NCI-H69 (cell line): Measurements from ENCODE around the gene NTRK2.
A peak's percentile ranks its signal among the peaks of the same experiment; 100 is the strongest.

Source experiments
- DNase-seq: peaks from one replicate; lab custom pipeline; 2025; lab: John Stamatoyannopoulos, UW

NTRK2 gene

GRCh38 chr9:84939774-84940173 is 270.2 kb downstream of the NTRK2 start:
- no peak for DNase-seq

GRCh38 chr9:84940294-84940693 is 270.8 kb downstream of the NTRK2 start:
- DNase-seq: no peak

GRCh38 chr9:84941792-84942191 is 272.3 kb downstream of the NTRK2 start:
- peak; percentile 77 for DNase-seq

- no peak for DNase-seq
Measured at GRCh38 chr9:84943482-84944050, 274.0 kb downstream of the NTRK2 start.

GRCh38 chr9:84945878-84946538 is 276.5 kb downstream of the NTRK2 start:
- DNase-seq: peak; percentile 78

- DNase-seq: peak; percentile 39
Measured at GRCh38 chr9:84947412-84947972, 278.0 kb downstream of the NTRK2 start.

GRCh38 chr9:84949258-84949657 is 279.7 kb downstream of the NTRK2 start:
- DNase-seq: no peak

- no peak for DNase-seq
Measured at GRCh38 chr9:84949971-84950370, 280.4 kb downstream of the NTRK2 start.

GRCh38 chr9:84950879-84951811 is 281.6 kb downstream of the NTRK2 start:
- DNase-seq: peak; percentile 60

GRCh38 chr9:84953252-84953773 is 283.8 kb downstream of the NTRK2 start:
- peak; percentile 27 for DNase-seq

GRCh38 chr9:84953797-84954705 is 284.5 kb downstream of the NTRK2 start:
- DNase-seq: peak; percentile 83

- no peak for DNase-seq
Measured at GRCh38 chr9:84955155-84955554, 285.6 kb downstream of the NTRK2 start.

- no peak for DNase-seq
Measured at GRCh38 chr9:84955971-84956370, 286.4 kb downstream of the NTRK2 start.

- DNase-seq: peak; percentile 90
Measured at GRCh38 chr9:84959339-84959738, 289.8 kb downstream of the NTRK2 start.

- DNase-seq: peak; percentile 23
Measured at GRCh38 chr9:84966876-84967830, 297.6 kb downstream of the NTRK2 start.

GRCh38 chr9:84969084-84969483 is 299.6 kb downstream of the NTRK2 start:
- DNase-seq: peak; percentile 32

- no peak for DNase-seq
Measured at GRCh38 chr9:84969736-84970135, 300.2 kb downstream of the NTRK2 start.

GRCh38 chr9:84970432-84970831 is 300.9 kb downstream of the NTRK2 start:
- DNase-seq: no peak

- no peak for DNase-seq
Measured at GRCh38 chr9:84971571-84971970, 302.0 kb downstream of the NTRK2 start.

GRCh38 chr9:84974258-84974657 is 304.7 kb downstream of the NTRK2 start:
- DNase-seq: no peak
